ENCODE measurements around the gene LMLN.
"Not testable (repeated sequence)": the region's sequence is repeated elsewhere in the genome, so short reads cannot be mapped to it uniquely, and the experiment has no call there.

LMLN gene

GRCh38 chr3:197949778-197950676 is 10.0 kb upstream of the LMLN start, which contains the start of gene RPL35A:
TSS of gene RPL35A (plus strand) at chr3:197950190. CDS start at chr3:197950968, 778 bp downstream.
- DNase-seq (ENCODE audit: low read depth in 1 of 2, low spot score in 1 of 2): peak; percentile 83 to 99
- in situ Hi-C loops (cut with HindIII; ENCODE audit: low pct_unique_long_range_greater_than_20kb, low sequenced_read_pairs): no loop called here

GRCh38 chr3:197950677-197951061 is 9.3 kb upstream of the LMLN start:
- in situ Hi-C loops (cut with HindIII; ENCODE audit: low pct_unique_long_range_greater_than_20kb, low sequenced_read_pairs): no loop called here
- no peak for DNase-seq (ENCODE audit: low read depth in 1 of 2, low spot score in 1 of 2)
- TF ChIP-seq JUND (IDR thresholded peaks at IDR 0.05; ENCODE audit: low read depth): no peak

More at GRCh38 chr3:197949778-197950676, 10.0 kb upstream of the LMLN start, which contains the start of gene RPL35A:
- 0 out of 2 replicates have a peak, but pooled peaks have one; percentile 44 for TF ChIP-seq JUND (IDR thresholded peaks at IDR 0.05; ENCODE audit: low read depth)

- DNase-seq (ENCODE audit: low read depth in 1 of 2, low spot score in 1 of 2): no peak
- peak; percentile 4; the same call in 1 of the 2 replicates for TF ChIP-seq JUND (IDR thresholded peaks at IDR 0.05; ENCODE audit: low read depth)
- in situ Hi-C loops (cut with HindIII; ENCODE audit: low pct_unique_long_range_greater_than_20kb, low sequenced_read_pairs): no loop called here
These were observed 8.5 kb upstream of the LMLN start for GRCh38 chr3:197951392-197951990.

- TF ChIP-seq JUND (IDR thresholded peaks at IDR 0.05; ENCODE audit: low read depth): no peak
- no peak for DNase-seq (ENCODE audit: low read depth in 1 of 2, low spot score in 1 of 2)
- in situ Hi-C loops (cut with HindIII; ENCODE audit: low pct_unique_long_range_greater_than_20kb, low sequenced_read_pairs): no loop called here
These were observed 7.6 kb upstream of the LMLN start for GRCh38 chr3:197952440-197952839.

- no peak for DNase-seq (ENCODE audit: low read depth in 1 of 2, low spot score in 1 of 2)
- in situ Hi-C loops (cut with HindIII; ENCODE audit: low pct_unique_long_range_greater_than_20kb, low sequenced_read_pairs): no loop called here
- no peak for TF ChIP-seq JUND (IDR thresholded peaks at IDR 0.05; ENCODE audit: low read depth)
These were observed 6.7 kb upstream of the LMLN start for GRCh38 chr3:197953325-197953724.

GRCh38 chr3:197953881-197954280 is 6.1 kb upstream of the LMLN start:
- DNase-seq (ENCODE audit: low read depth in 1 of 2, low spot score in 1 of 2): no peak
- no peak for TF ChIP-seq JUND (IDR thresholded peaks at IDR 0.05; ENCODE audit: low read depth)
- in situ Hi-C loops (cut with HindIII; ENCODE audit: low pct_unique_long_range_greater_than_20kb, low sequenced_read_pairs): no loop called here

GRCh38 chr3:197955892-197956477 is 4.0 kb upstream of the LMLN start:
- peak in 1 of 2 experiments; percentile 38 for DNase-seq (ENCODE audit: low read depth in 1 of 2, low spot score in 1 of 2)
- in situ Hi-C loops (cut with HindIII; ENCODE audit: low pct_unique_long_range_greater_than_20kb, low sequenced_read_pairs): no loop called here
- no peak; the same call in 1 of the 2 replicates for TF ChIP-seq JUND (IDR thresholded peaks at IDR 0.05; ENCODE audit: low read depth)

GRCh38 chr3:197956626-197956988 is 3.4 kb upstream of the LMLN start:
- TF ChIP-seq JUND (IDR thresholded peaks at IDR 0.05; ENCODE audit: low read depth): no peak
- in situ Hi-C loops (cut with HindIII; ENCODE audit: low pct_unique_long_range_greater_than_20kb, low sequenced_read_pairs): no loop called here

GRCh38 chr3:197957790-197958133 is 2.3 kb upstream of the LMLN start:
- no peak; the same call in 1 of the 2 replicates for TF ChIP-seq JUND (IDR thresholded peaks at IDR 0.05; ENCODE audit: low read depth)
- DNase-seq (ENCODE audit: low read depth in 1 of 2, low spot score in 1 of 2): no peak
- in situ Hi-C loops (cut with HindIII; ENCODE audit: low pct_unique_long_range_greater_than_20kb, low sequenced_read_pairs): no loop called here

More at GRCh38 chr3:197956626-197956988, 3.4 kb upstream of the LMLN start:
- no peak for DNase-seq (ENCODE audit: low read depth in 1 of 2, low spot score in 1 of 2)

- TF ChIP-seq JUND (IDR thresholded peaks at IDR 0.05; ENCODE audit: low read depth): no peak
- in situ Hi-C loops (cut with HindIII; ENCODE audit: low pct_unique_long_range_greater_than_20kb, low sequenced_read_pairs): no loop called here
- DNase-seq (ENCODE audit: low read depth in 1 of 2, low spot score in 1 of 2): no peak
These were observed 1.7 kb upstream of the LMLN start for GRCh38 chr3:197958346-197958745.

- in situ Hi-C loops (cut with HindIII; ENCODE audit: low pct_unique_long_range_greater_than_20kb, low sequenced_read_pairs): not testable (repeated sequence)
These were observed 1.2 kb upstream of the LMLN start for GRCh38 chr3:197958848-197959247.

GRCh38 chr3:197959500-197959890 is 522 bp upstream of the LMLN start:
- no peak for TF ChIP-seq JUND (IDR thresholded peaks at IDR 0.05; ENCODE audit: low read depth)
- in situ Hi-C loops (cut with HindIII; ENCODE audit: low pct_unique_long_range_greater_than_20kb, low sequenced_read_pairs): no loop called here
- no peak for DNase-seq (ENCODE audit: low read depth in 1 of 2, low spot score in 1 of 2)

More at GRCh38 chr3:197958848-197959247, 1.2 kb upstream of the LMLN start:
- DNase-seq (ENCODE audit: low read depth in 1 of 2, low spot score in 1 of 2): not testable (repeated sequence)
